HEK293 (cell line): Measurements from ENCODE around the gene TAS1R3.
A peak's percentile ranks its signal among the peaks of the same experiment; 100 is the strongest.

Experiments used
- BCL11A ChIP-seq: fragments of 450-650 bp; formaldehyde crosslinking; IDR thresholded peaks from 2 replicates; pipeline ENCODE4 v1.5.1; 2016; ENCODE audit warnings: low read depth, missing biosample characterization, missing genetic modification characterization
- GLIS2 ChIP-seq: fragments of 450-650 bp; formaldehyde crosslinking; IDR thresholded peaks from 2 replicates; pipeline ENCODE4 v1.5.1; 2016; ENCODE audit warnings: missing biosample characterization, missing genetic modification characterization
- KLF7 ChIP-seq: fragments of 450-650 bp; formaldehyde crosslinking; IDR thresholded peaks from 2 replicates; pipeline ENCODE4 v1.5.1; 2016; ENCODE audit warnings: missing biosample characterization, missing genetic modification characterization, borderline replicate concordance
- MEIS1 ChIP-seq: sonication (generic); formaldehyde crosslinking; IDR thresholded peaks from 2 replicates; pipeline ENCODE4 v1.8.1; 2022; ENCODE audit warnings: missing genetic modification reagents, mild to moderate bottlenecking, borderline replicate concordance
- TRIM28 ChIP-seq: IDR thresholded peaks from 2 replicates; pipeline ENCODE4 v1.6.1; 2011; ENCODE audit warnings: low read length, control low read depth, borderline replicate concordance
- WT1 ChIP-seq: fragments of 450-650 bp; formaldehyde crosslinking; IDR thresholded peaks from 2 replicates; pipeline ENCODE4 v1.5.1; 2016; ENCODE audit warnings: missing biosample characterization, missing genetic modification characterization
- ZBTB17 ChIP-seq: fragments of 450-650 bp; formaldehyde crosslinking; IDR thresholded peaks from 2 replicates; pipeline ENCODE4 v1.5.1; 2016; ENCODE audit warnings: missing biosample characterization, missing genetic modification characterization
- ZBTB49 ChIP-seq: fragments of 450-650 bp; formaldehyde crosslinking; IDR thresholded peaks from 2 replicates; pipeline ENCODE4 v1.5.1; 2016; ENCODE audit warnings: missing biosample characterization, missing genetic modification characterization, low read depth
- ZBTB7A ChIP-seq: fragments of 450-650 bp; formaldehyde crosslinking; IDR thresholded peaks from 2 replicates; pipeline ENCODE4 v1.5.1; 2016; ENCODE audit warnings: low read depth, missing biosample characterization, missing genetic modification characterization
- ZBTB8A ChIP-seq: fragments of 450-650 bp; formaldehyde crosslinking; IDR thresholded peaks from 2 replicates; pipeline ENCODE4 v1.5.1; 2016; ENCODE audit warnings: missing biosample characterization, missing genetic modification characterization
- ZFP69B ChIP-seq: fragments of 450-650 bp; formaldehyde crosslinking; IDR thresholded peaks from 2 replicates; pipeline ENCODE4 v1.5.1; 2016; ENCODE audit warnings: missing biosample characterization, missing genetic modification characterization
- ZNF174 ChIP-seq: fragments of 450-650 bp; formaldehyde crosslinking; IDR thresholded peaks from 2 replicates; pipeline ENCODE4 v1.5.0; 2017; ENCODE audit warnings: missing biosample characterization, mild to moderate bottlenecking, missing genetic modification characterization
- ZNF214 ChIP-seq: fragments of 450-650 bp; formaldehyde crosslinking; IDR thresholded peaks from 2 replicates; pipeline ENCODE4 v1.5.1; 2017; ENCODE audit warnings: missing biosample characterization, mild to moderate bottlenecking, missing genetic modification characterization, borderline replicate concordance
- ZNF292 ChIP-seq: fragments of 450-650 bp; formaldehyde crosslinking; IDR thresholded peaks from 2 replicates; pipeline ENCODE4 v1.5.1; 2016; ENCODE audit warnings: low read depth, missing biosample characterization, missing genetic modification characterization, borderline replicate concordance
- ZNF341 ChIP-seq: fragments of 450-650 bp; formaldehyde crosslinking; IDR thresholded peaks from 2 replicates; pipeline ENCODE4; 2016; ENCODE audit warnings: low read depth, missing biosample characterization, missing genetic modification characterization
- ZNF350 ChIP-seq: fragments of 450-650 bp; formaldehyde crosslinking; IDR thresholded peaks from 2 replicates; pipeline ENCODE4 v1.5.0; 2017; ENCODE audit warnings: missing biosample characterization, mild to moderate bottlenecking, missing genetic modification characterization
- ZNF354C ChIP-seq: fragments of 450-650 bp; formaldehyde crosslinking; IDR thresholded peaks from 2 replicates; pipeline ENCODE4 v1.5.1; 2016; ENCODE audit warnings: missing biosample characterization, missing genetic modification characterization, low read depth, borderline replicate concordance
- ZNF366 ChIP-seq: fragments of 450-650 bp; formaldehyde crosslinking; conservative IDR thresholded peaks from 2 replicates; pipeline ENCODE4 v1.5.1; 2016; ENCODE audit warnings: missing biosample characterization, missing genetic modification characterization
- ZNF416 ChIP-seq: fragments of 450-650 bp; formaldehyde crosslinking; IDR thresholded peaks from 2 replicates; pipeline ENCODE4 v1.5.1; 2016; ENCODE audit warnings: missing biosample characterization, missing genetic modification characterization
- ZNF529 ChIP-seq: fragments of 450-650 bp; formaldehyde crosslinking; IDR thresholded peaks from 2 replicates; pipeline ENCODE4 v1.5.1; 2017; ENCODE audit warnings: missing genetic modification characterization, missing biosample characterization; ENCODE audit not compliant: insufficient replicate concordance
- ZNF544 ChIP-seq: fragments of 450-650 bp; formaldehyde crosslinking; IDR thresholded peaks from 2 replicates; pipeline ENCODE4 v1.5.0; 2017; ENCODE audit warnings: missing biosample characterization, missing genetic modification characterization
- ZNF558 ChIP-seq: fragments of 450-650 bp; formaldehyde crosslinking; IDR thresholded peaks from 2 replicates; pipeline ENCODE4 v1.5.1; 2016; ENCODE audit warnings: missing biosample characterization, missing genetic modification characterization
- ZNF571 ChIP-seq: fragments of 450-650 bp; formaldehyde crosslinking; IDR thresholded peaks from 2 replicates; pipeline ENCODE4 v1.5.0; 2017; ENCODE audit warnings: missing biosample characterization, missing genetic modification characterization
- ZNF585B ChIP-seq: fragments of 450-650 bp; formaldehyde crosslinking; IDR thresholded peaks from 2 replicates; pipeline ENCODE4 v1.5.1; 2016; ENCODE audit warnings: missing biosample characterization, missing genetic modification characterization
- ZNF621 ChIP-seq: fragments of 450-650 bp; formaldehyde crosslinking; IDR thresholded peaks from 2 replicates; pipeline ENCODE4 v1.5.1; 2017; ENCODE audit warnings: missing biosample characterization, missing genetic modification characterization
- ZNF624 ChIP-seq: fragments of 450-650 bp; formaldehyde crosslinking; IDR thresholded peaks from 2 replicates; pipeline ENCODE4 v1.5.1; 2017; ENCODE audit warnings: missing biosample characterization, missing genetic modification characterization
- ZNF626 ChIP-seq: fragments of 450-650 bp; sonication (Bioruptor Pico); formaldehyde crosslinking; IDR thresholded peaks from 2 replicates; pipeline ENCODE4 v1.5.1; 2018; ENCODE audit warnings: missing biosample characterization, missing genetic modification characterization, inconsistent platforms
- ZNF664 ChIP-seq: fragments of 450-650 bp; formaldehyde crosslinking; IDR thresholded peaks from 2 replicates; pipeline ENCODE4 v1.5.1; 2016; ENCODE audit warnings: missing biosample characterization, missing genetic modification characterization
- ZNF76 ChIP-seq: fragments of 450-650 bp; formaldehyde crosslinking; IDR thresholded peaks from 2 replicates; pipeline ENCODE4; 2016; ENCODE audit warnings: low read depth, missing biosample characterization, missing genetic modification characterization, borderline replicate concordance
- ZNF768 ChIP-seq: fragments of 450-650 bp; formaldehyde crosslinking; IDR thresholded peaks from 2 replicates; pipeline ENCODE4 v1.5.1; 2018; ENCODE audit warnings: missing biosample characterization, mild to moderate bottlenecking, missing genetic modification characterization
- ZNF837 ChIP-seq: fragments of 450-650 bp; formaldehyde crosslinking; IDR thresholded peaks from 2 replicates; pipeline ENCODE4 v1.5.1; 2016; ENCODE audit warnings: missing biosample characterization, missing genetic modification characterization
- ZXDB ChIP-seq: fragments of 450-650 bp; formaldehyde crosslinking; IDR thresholded peaks from 2 replicates; pipeline ENCODE4 v1.5.1; 2016; ENCODE audit warnings: missing biosample characterization, missing genetic modification characterization
- TF ChIP-seq, protein P1 (sequence below): fragments of 450-650 bp; formaldehyde crosslinking; IDR thresholded peaks from 2 replicates; pipeline ENCODE4 v1.5.0; 2017; ENCODE audit warnings: missing biosample characterization, missing genetic modification characterization, borderline replicate concordance
- TF ChIP-seq, protein P2 (sequence below): fragments of 450-650 bp; formaldehyde crosslinking; IDR thresholded peaks from 2 replicates; pipeline ENCODE4 v1.5.1; 2016; ENCODE audit warnings: missing biosample characterization, missing genetic modification characterization
- TF ChIP-seq, protein P3 (sequence below): fragments of 450-650 bp; formaldehyde crosslinking; IDR thresholded peaks from 2 replicates; pipeline ENCODE4 v1.5.1; 2016; ENCODE audit warnings: missing biosample characterization, missing genetic modification characterization, low read depth

Gene TAS1R3

DNA sequence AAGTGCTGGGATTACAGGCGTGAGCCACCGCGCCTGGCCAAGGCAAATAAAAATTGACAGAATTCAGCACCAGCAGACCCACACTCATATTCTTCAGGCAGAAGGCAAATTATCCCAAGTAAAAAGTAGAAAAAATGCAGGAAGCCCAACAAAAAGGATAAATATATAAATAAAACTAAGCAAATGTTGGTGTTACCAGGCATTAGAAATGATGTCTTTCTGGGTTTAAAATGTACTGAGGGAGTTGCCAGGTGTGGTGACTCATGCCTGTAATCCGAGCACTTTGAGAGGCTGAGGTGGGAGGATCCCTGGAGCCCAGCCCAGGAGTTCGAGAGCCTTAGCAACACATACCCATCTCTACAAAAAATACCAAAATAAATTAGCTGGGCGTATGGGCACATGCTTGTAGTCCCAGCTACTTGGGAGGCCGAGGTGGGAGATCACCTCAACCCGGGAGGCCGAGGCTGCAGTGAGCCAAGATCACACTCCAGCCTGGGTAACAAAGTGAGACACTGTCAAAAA is 12.9 kb upstream of the TAS1R3 start (continued):
- TF ChIP-seq, protein P1, sequence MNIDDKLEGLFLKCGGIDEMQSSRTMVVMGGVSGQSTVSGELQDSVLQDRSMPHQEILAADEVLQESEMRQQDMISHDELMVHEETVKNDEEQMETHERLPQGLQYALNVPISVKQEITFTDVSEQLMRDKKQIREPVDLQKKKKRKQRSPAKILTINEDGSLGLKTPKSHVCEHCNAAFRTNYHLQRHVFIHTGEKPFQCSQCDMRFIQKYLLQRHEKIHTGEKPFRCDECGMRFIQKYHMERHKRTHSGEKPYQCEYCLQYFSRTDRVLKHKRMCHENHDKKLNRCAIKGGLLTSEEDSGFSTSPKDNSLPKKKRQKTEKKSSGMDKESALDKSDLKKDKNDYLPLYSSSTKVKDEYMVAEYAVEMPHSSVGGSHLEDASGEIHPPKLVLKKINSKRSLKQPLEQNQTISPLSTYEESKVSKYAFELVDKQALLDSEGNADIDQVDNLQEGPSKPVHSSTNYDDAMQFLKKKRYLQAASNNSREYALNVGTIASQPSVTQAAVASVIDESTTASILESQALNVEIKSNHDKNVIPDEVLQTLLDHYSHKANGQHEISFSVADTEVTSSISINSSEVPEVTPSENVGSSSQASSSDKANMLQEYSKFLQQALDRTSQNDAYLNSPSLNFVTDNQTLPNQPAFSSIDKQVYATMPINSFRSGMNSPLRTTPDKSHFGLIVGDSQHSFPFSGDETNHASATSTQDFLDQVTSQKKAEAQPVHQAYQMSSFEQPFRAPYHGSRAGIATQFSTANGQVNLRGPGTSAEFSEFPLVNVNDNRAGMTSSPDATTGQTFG, result no peak
- TF ChIP-seq ZBTB7A (tag by site-specific recombination), result no peak
- TF ChIP-seq ZNF350 (tag by site-specific recombination), result no peak
- peak; percentile 38; the same call in 1 of the 2 replicates for TF ChIP-seq ZXDB (tag by site-specific recombination)
- TF ChIP-seq TRIM28, result no peak
- no peak for TF ChIP-seq ZNF621
- peak; percentile 91 for TF ChIP-seq ZBTB8A (tag by site-specific recombination)
- TF ChIP-seq ZNF837 (tag by site-specific recombination), result no peak
- no peak for TF ChIP-seq ZNF768 (tag by site-specific recombination)
- TF ChIP-seq ZNF529 (tag by site-specific recombination), result no peak
- TF ChIP-seq ZNF366 (tag by site-specific recombination), result peak; percentile 73
- peak; percentile 5; the same call in 1 of the 2 replicates for TF ChIP-seq BCL11A (tag by site-specific recombination)
- peak; percentile 35; the same call in 1 of the 2 replicates for TF ChIP-seq KLF7 (tag by site-specific recombination)
- peak; percentile 64 for TF ChIP-seq ZBTB17 (tag by site-specific recombination)
- no peak for TF ChIP-seq ZNF558 (tag by site-specific recombination)
- TF ChIP-seq ZNF664 (tag by site-specific recombination), result peak; percentile 52; the same call in 1 of the 2 replicates
- no peak for TF ChIP-seq ZNF174
- TF ChIP-seq ZBTB49, result no peak
- no peak for TF ChIP-seq ZNF544 (tag by site-specific recombination)
- TF ChIP-seq WT1 (tag by site-specific recombination), result peak; percentile 96
- TF ChIP-seq ZNF292, result no peak
- TF ChIP-seq ZNF354C (tag by site-specific recombination), result no peak
- TF ChIP-seq, protein P2, sequence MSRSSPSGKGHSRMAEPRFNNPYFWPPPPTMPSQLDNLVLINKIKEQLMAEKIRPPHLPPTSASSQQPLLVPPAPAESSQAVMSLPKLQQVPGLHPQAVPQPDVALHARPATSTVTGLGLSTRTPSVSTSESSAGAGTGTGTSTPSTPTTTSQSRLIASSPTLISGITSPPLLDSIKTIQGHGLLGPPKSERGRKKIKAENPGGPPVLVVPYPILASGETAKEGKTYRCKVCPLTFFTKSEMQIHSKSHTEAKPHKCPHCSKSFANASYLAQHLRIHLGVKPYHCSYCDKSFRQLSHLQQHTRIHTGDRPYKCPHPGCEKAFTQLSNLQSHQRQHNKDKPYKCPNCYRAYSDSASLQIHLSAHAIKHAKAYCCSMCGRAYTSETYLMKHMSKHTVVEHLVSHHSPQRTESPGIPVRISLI (tag by site-specific recombination), result 0 out of 2 replicates have a peak, but pooled peaks have one; percentile 35
- TF ChIP-seq, protein P3, sequence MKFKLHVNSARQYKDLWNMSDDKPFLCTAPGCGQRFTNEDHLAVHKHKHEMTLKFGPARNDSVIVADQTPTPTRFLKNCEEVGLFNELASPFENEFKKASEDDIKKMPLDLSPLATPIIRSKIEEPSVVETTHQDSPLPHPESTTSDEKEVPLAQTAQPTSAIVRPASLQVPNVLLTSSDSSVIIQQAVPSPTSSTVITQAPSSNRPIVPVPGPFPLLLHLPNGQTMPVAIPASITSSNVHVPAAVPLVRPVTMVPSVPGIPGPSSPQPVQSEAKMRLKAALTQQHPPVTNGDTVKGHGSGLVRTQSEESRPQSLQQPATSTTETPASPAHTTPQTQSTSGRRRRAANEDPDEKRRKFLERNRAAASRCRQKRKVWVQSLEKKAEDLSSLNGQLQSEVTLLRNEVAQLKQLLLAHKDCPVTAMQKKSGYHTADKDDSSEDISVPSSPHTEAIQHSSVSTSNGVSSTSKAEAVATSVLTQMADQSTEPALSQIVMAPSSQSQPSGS (tag by site-specific recombination), result 0 out of 2 replicates have a peak, but pooled peaks have one; percentile 30
- TF ChIP-seq ZNF214 (tag by site-specific recombination), result no peak
- TF ChIP-seq ZNF626 (tag by site-specific recombination), result no peak
- no peak for TF ChIP-seq ZNF585B (tag by site-specific recombination)
- TF ChIP-seq ZNF624 (tag by site-specific recombination), result no peak
- TF ChIP-seq ZNF341 (tag by site-specific recombination), result no peak
- no peak for TF ChIP-seq ZNF416 (tag by site-specific recombination)
- peak; percentile 62; the same call in 1 of the 2 replicates for TF ChIP-seq GLIS2
- TF ChIP-seq ZNF571, result no peak
- no peak for TF ChIP-seq ZFP69B (tag by site-specific recombination)
- no peak for TF ChIP-seq MEIS1 (CRISPR knock-in tag)
- TF ChIP-seq ZNF76 (tag by site-specific recombination), result no peak
